GM12874 (cell line): ENCODE measurements around the gene HSD11B1.

Experiments used
- TF ChIP-seq, protein P1 (sequence below): IDR thresholded peaks from 2 replicates; pipeline ENCODE4 v1.5.1; 2011; ENCODE audit warnings: low read depth, mild to moderate bottlenecking, control low read depth, low read length, moderate library complexity; ENCODE audit not compliant: insufficient read depth

HSD11B1 gene

DNA sequence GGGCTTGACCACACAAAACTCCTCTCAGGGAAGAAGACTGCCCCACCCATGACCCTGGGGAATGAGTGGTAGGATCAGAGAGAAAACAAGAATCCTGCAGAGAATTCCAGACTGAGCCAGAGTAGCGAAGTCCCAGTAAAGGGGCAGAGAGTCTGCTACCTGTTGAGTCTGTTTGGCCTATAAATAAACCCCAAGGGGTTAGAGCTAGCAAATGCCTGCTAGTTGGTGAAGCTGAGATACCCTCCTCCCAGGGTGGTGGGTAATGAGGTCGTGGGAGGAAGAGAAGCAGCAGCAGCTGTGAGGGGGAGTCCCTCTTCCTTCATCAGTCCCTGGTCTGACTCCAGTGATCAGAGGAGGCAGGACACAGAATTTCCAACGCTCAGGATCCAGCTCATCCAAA, 53.8 kb downstream of the HSD11B1 start:
- TF ChIP-seq, protein P1, sequence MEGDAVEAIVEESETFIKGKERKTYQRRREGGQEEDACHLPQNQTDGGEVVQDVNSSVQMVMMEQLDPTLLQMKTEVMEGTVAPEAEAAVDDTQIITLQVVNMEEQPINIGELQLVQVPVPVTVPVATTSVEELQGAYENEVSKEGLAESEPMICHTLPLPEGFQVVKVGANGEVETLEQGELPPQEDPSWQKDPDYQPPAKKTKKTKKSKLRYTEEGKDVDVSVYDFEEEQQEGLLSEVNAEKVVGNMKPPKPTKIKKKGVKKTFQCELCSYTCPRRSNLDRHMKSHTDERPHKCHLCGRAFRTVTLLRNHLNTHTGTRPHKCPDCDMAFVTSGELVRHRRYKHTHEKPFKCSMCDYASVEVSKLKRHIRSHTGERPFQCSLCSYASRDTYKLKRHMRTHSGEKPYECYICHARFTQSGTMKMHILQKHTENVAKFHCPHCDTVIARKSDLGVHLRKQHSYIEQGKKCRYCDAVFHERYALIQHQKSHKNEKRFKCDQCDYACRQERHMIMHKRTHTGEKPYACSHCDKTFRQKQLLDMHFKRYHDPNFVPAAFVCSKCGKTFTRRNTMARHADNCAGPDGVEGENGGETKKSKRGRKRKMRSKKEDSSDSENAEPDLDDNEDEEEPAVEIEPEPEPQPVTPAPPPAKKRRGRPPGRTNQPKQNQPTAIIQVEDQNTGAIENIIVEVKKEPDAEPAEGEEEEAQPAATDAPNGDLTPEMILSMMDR: no peak

DNA sequence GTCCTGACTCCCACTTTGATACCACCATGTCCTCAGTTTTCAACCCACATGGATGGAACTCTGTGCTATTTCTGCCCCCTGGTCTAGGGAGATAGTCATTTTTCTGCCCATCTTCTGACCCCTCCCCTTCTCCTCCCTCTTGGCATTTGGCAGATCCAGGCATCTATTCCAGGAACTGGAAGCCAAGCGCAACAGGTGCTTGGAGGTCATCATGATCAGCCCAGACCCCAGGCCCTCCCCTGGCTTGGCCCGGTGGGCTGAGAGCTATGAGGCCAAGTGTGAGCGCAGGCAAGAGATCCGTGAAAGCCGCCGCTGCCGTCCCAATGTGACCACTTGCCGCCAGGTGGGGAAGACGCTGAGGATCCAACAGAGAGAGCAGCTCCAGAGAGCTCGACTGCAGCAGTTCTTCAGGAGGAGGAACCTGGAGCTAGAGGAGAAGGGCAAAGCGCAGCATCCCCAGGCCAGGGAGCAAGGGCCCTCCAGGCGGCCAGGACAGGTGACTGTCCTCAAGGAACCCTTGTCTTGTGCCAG, 55.2 kb downstream of the HSD11B1 start:
- TF ChIP-seq, protein P1: no peak

DNA sequence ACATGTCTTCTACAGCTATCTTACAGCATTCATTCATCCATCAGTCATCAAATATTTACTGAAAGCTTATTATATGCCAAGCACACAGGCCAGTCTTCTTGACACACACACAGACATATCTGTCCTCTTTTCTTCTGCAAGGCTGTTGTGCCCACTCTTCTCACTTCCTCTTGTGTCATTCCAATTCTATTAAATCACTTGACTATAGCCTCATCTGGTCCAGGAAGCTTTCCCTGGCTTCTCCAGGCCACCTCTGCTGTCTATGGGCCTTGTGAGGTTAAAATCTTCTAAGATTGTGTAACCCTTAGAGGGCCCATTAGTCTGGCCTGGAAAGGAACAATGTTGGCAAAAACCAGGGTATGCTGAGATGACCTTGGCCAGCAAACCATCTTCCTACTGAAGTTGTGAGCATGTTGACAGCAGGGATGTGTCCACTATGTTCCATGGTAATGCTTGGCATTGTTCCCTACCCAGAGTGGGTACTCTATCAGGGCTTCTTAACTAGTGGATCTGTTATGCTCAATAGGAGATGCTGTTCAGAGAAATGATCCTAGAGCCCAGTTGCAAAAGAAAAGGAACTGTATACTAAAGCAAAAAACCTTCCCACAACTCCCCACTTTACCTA, 56.5 kb downstream of the HSD11B1 start:
- TF ChIP-seq, protein P1: no peak

DNA sequence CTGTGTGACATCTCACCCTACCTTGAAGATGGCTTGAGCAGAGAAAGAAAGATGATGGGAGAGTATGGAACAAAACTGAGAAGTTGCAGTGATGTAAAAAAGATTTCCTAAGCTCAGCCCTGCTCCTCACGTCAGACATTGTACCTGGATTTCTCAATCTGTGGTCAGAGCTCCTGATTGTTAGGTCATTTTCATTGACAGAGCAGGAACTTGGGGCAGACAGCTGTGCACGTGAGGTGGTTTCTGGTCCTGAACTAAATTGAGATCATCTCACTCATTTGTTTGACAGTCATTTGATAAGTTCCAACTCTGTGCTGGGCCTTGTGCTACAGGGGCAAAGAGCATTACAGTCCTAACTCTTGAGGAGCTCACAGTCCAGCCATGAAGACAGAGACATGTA, 61.4 kb downstream of the HSD11B1 start:
- TF ChIP-seq, protein P1: no peak

DNA sequence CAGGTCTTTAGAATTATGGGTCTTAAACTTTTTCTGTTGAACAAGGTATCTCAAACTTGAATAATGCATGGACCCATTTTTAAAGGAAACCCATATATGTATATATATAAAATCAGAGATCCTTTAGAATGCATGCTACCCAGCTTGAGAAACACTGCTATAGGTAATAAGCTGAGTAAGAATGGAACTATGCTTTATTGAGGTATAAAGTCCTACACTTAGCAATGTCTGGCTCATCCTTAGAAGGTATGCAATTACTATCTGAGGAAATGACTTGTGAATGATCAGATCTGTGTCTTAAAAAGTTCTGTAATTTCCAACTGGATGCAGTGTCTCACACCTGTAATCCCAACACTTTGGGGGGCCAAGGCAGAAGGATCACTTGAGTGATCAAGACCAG, 62.5 kb downstream of the HSD11B1 start:
- TF ChIP-seq, protein P1: no peak

DNA sequence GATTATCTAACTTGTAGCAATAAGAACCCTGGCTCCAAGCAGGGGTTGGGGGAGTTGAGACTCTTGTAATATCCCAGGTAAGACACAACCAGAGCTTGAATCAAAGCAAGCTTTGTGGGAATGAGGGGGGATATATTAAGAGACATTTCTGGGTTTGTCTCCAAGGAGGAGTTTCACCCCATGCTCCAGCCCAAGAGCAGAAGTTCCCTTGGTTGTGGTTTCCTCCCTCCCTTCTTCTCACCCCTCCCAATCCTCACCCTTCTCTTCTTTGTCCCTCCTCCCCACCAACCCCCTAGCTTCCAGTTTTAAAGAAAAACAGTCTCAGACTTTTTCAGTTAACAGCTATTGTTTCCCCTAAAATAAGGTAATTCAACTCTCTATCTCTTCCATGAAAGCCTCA, 63.1 kb downstream of the HSD11B1 start:
- TF ChIP-seq, protein P1: no peak

DNA sequence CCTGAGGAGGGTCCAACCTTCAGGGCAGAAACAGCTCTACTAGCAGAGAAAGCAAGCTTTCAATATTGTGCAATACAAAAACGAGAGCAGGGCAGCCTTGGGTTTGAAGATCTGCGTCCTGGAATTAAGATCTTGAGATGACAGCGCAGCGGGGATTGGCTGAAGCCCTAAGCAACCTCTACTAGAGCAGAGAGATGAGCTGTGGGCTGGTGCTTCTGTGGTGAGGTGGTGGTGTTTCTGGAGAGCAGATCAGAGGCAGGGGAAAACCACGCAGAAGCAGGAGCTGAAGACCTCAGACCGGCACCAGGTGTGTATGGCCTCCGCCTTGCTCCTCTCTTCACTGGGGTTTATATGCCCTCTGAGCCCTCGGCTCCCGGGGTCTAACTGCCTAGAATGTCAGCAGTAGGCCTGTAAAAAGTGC, 63.7 kb downstream of the HSD11B1 start:
- TF ChIP-seq, protein P1: no peak
